ENCODE results near the gene SNX3. TPM values are rescaled to one million over a fixed set of nuclear protein-coding genes. Genes with fewer than 3 reads are reported as not detected.
A peak's percentile ranks its signal among the peaks of the same experiment; 100 is the strongest.

The SNX3 gene
- total RNA-seq, 1 experiment from 2014 or later = 235 TPM

GRCh38 chr6:108238322-108238721 is 22.5 kb downstream of the SNX3 start:
- H3K9me3 ChIP-seq = peaks cover 11% of the 10 kb centered on the region
- DNase-seq = no peak
- H3K27me3 ChIP-seq = no peaks in the 10 kb centered on the region
- H3K36me3 ChIP-seq = peaks cover 33% of the 10 kb centered on the region
- no peak overlapping the region for H3K4me3 ChIP-seq

- Histone ChIP-seq H3K9me3 (no peaks in the 10 kb centered on the region), H3K27me3 (no peaks in the 10 kb centered on the region), H3K4me3 (no peak overlapping the region), H3K36me3 (peaks cover 20% of the 10 kb centered on the region)
- no peak for DNase-seq
Observed at GRCh38 chr6:108236791-108237190, 24.0 kb downstream of the SNX3 start.

GRCh38 chr6:108235127-108235526 is 25.7 kb downstream of the SNX3 start:
- Histone ChIP-seq H3K4me3 (no peak overlapping the region), H3K36me3 (peaks cover 9% of the 10 kb centered on the region), H3K27me3 (no peaks in the 10 kb centered on the region), H3K9me3 (no peaks in the 10 kb centered on the region)
- DNase-seq = no peak

GRCh38 chr6:108228416-108228815 is 32.4 kb downstream of the SNX3 start:
- Histone ChIP-seq H3K27me3 (no peaks in the 10 kb centered on the region), H3K9me3 (no peaks in the 10 kb centered on the region), H3K4me3 (no peak overlapping the region), H3K36me3 (no peaks in the 10 kb centered on the region; the same call in none of the 2 replicates)
- no peak for DNase-seq

GRCh38 chr6:108227290-108227689 is 33.5 kb downstream of the SNX3 start:
- peaks cover 6% of the 10 kb centered on the region for H3K36me3 ChIP-seq
- no peak for DNase-seq
- no peaks in the 10 kb centered on the region for H3K9me3 ChIP-seq
- no peaks in the 10 kb centered on the region for H3K27me3 ChIP-seq
- no peak overlapping the region for H3K4me3 ChIP-seq

- Histone ChIP-seq H3K27me3 (no peaks in the 10 kb centered on the region), H3K9me3 (no peaks in the 10 kb centered on the region), H3K4me3 (no peak overlapping the region), H3K36me3 (peaks cover 25% of the 10 kb centered on the region)
- DNase-seq = no peak
Observed at GRCh38 chr6:108222504-108222903, 38.3 kb downstream of the SNX3 start.

GRCh38 chr6:108222064-108222463 is 38.8 kb downstream of the SNX3 start:
- Histone ChIP-seq H3K36me3 (peaks cover 25% of the 10 kb centered on the region), H3K4me3 (no peak overlapping the region), H3K27me3 (no peaks in the 10 kb centered on the region), H3K9me3 (no peaks in the 10 kb centered on the region)
- DNase-seq = no peak

- Histone ChIP-seq H3K9me3 (no peaks in the 10 kb centered on the region), H3K27me3 (no peaks in the 10 kb centered on the region), H3K36me3 (peaks cover 16% of the 10 kb centered on the region), H3K4me3 (no peak overlapping the region)
- no peak for DNase-seq
Observed at GRCh38 chr6:108211671-108212070, 49.2 kb downstream of the SNX3 start.

GRCh38 chr6:108210556-108210955 is 50.3 kb downstream of the SNX3 start:
- Histone ChIP-seq H3K9me3 (no peaks in the 10 kb centered on the region), H3K27me3 (no peaks in the 10 kb centered on the region), H3K4me3 (no peak overlapping the region), H3K36me3 (peaks cover 16% of the 10 kb centered on the region)
- DNase-seq = no peak

GRCh38 chr6:108209738-108210137 is 51.1 kb downstream of the SNX3 start:
- Histone ChIP-seq H3K36me3 (peaks cover 16% of the 10 kb centered on the region), H3K9me3 (no peaks in the 10 kb centered on the region), H3K27me3 (no peaks in the 10 kb centered on the region), H3K4me3 (no peak overlapping the region)
- DNase-seq = no peak

GRCh38 chr6:108207013-108207412 is 53.8 kb downstream of the SNX3 start:
- H3K9me3 ChIP-seq = no peaks in the 10 kb centered on the region
- H3K27me3 ChIP-seq = no peaks in the 10 kb centered on the region
- no peak overlapping the region for H3K4me3 ChIP-seq
- DNase-seq = no peak
- H3K36me3 ChIP-seq = peaks cover 16% of the 10 kb centered on the region

- no peaks in the 10 kb centered on the region; the same call in 1 of the 2 replicates for H3K36me3 ChIP-seq
- no peak for DNase-seq
- H3K27me3 ChIP-seq = no peaks in the 10 kb centered on the region
- H3K4me3 ChIP-seq = no peak overlapping the region
- H3K9me3 ChIP-seq = no peaks in the 10 kb centered on the region
Observed at GRCh38 chr6:108203189-108204112, 57.4 kb downstream of the SNX3 start.

- Histone ChIP-seq H3K4me3 (no peak overlapping the region), H3K36me3 (no peaks in the 10 kb centered on the region; the same call in 1 of the 2 replicates), H3K27me3 (no peaks in the 10 kb centered on the region), H3K9me3 (no peaks in the 10 kb centered on the region)
- DNase-seq = peak; percentile 78
Observed at GRCh38 chr6:108200631-108201030, 60.2 kb downstream of the SNX3 start.

- Histone ChIP-seq H3K36me3 (no peaks in the 10 kb centered on the region; the same call in 1 of the 2 replicates), H3K9me3 (no peaks in the 10 kb centered on the region), H3K27me3 (no peaks in the 10 kb centered on the region), H3K4me3 (no peak overlapping the region)
- no peak for DNase-seq
Observed at GRCh38 chr6:108200186-108200585, 60.7 kb downstream of the SNX3 start.

GRCh38 chr6:108198761-108199498 is 61.9 kb downstream of the SNX3 start:
- H3K27me3 ChIP-seq = no peaks in the 10 kb centered on the region
- H3K9me3 ChIP-seq = no peaks in the 10 kb centered on the region

GRCh38 chr6:108195209-108195608 is 65.6 kb downstream of the SNX3 start:
- DNase-seq = no peak
- no peak overlapping the region for H3K4me3 ChIP-seq
- no peaks in the 10 kb centered on the region for H3K9me3 ChIP-seq
- H3K27me3 ChIP-seq = no peaks in the 10 kb centered on the region
- no peaks in the 10 kb centered on the region for H3K36me3 ChIP-seq

More at GRCh38 chr6:108198761-108199498, 61.9 kb downstream of the SNX3 start:
- DNase-seq = no peak
- Histone ChIP-seq H3K36me3 (no peaks in the 10 kb centered on the region; the same call in 1 of the 2 replicates), H3K4me3 (no peak overlapping the region)

GRCh38 chr6:108194503-108194902 is 66.3 kb downstream of the SNX3 start:
- no peaks in the 10 kb centered on the region for H3K9me3 ChIP-seq
- no peaks in the 10 kb centered on the region for H3K36me3 ChIP-seq
- no peak overlapping the region for H3K4me3 ChIP-seq
- DNase-seq = no peak
- no peaks in the 10 kb centered on the region for H3K27me3 ChIP-seq
